Vagina (tissue), 2 donors: ENCODE results near the gene SLC27A3.

ENCODE experiments used
- POLR2A ChIP-seq, 2 donors: fragments of 450-650 bp; IDR thresholded peaks; one replicate each; pipeline ENCODE4 v1.6.1; 2017; ENCODE audit warnings: antibody characterized with exemption in 2 of 2, mild to moderate bottlenecking in 2 of 2, moderate library complexity in 2 of 2
- POLR2AphosphoS5 ChIP-seq, 2 donors: sonication (generic); formaldehyde crosslinking; IDR thresholded peaks; one replicate each; pipeline ENCODE4 v1.9.0; 2017; ENCODE audit warnings: antibody characterized with exemption in 2 of 2, mild to moderate bottlenecking in 2 of 2, low read depth in 1 of 2; ENCODE audit not compliant: insufficient read depth in 1 of 2
- TF ChIP-seq, protein P1 (sequence below), 3 experiments: fragments of 450-650 bp in 2 of 3; fragments of 200-600 bp in 1 of 3; sonication (generic) in 1 of 3; IDR thresholded peaks; one replicate each; pipeline ENCODE4 v1.5.1; 2017 to 2019; ENCODE audit warnings: antibody characterized with exemption in 3 of 3, mild to moderate bottlenecking in 2 of 3, moderate library complexity in 2 of 3

DNA sequence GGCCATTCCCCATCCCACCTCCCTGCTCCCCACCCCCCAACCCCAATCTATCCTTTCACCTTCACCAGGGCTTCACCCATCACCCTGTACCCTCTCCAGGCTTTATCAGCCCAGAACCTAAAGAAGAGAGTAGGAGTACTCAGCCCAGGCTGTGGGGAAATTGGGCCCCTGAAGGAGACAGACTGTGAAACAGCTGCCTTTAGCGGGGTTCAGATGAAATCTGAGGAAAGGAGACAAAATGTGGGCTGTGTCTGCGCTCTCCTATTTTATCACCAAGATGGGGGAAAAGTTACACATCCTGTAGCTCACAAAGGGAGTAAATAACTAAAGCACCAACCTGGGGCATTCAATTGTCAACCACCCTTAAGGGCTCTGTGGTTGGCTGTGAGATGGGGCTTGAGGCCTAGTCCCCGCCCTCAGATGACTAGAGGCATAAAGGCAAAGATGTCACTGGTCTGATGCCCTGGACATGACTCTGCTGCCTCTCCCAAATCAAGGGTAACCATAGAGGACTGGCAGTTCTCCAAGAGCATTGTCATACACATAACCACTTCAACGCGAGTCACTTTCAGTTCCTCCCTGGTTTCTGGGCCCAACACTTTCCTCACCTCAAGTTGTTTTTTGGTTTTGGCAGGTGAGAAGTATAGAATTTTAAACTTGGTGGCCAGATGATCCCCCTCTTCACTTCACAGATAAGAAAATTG, 30.0 kb downstream of the SLC27A3 start:
- no peak for TF ChIP-seq POLR2A (IDR thresholded peaks at IDR 0.05)
- TF ChIP-seq, protein P1, sequence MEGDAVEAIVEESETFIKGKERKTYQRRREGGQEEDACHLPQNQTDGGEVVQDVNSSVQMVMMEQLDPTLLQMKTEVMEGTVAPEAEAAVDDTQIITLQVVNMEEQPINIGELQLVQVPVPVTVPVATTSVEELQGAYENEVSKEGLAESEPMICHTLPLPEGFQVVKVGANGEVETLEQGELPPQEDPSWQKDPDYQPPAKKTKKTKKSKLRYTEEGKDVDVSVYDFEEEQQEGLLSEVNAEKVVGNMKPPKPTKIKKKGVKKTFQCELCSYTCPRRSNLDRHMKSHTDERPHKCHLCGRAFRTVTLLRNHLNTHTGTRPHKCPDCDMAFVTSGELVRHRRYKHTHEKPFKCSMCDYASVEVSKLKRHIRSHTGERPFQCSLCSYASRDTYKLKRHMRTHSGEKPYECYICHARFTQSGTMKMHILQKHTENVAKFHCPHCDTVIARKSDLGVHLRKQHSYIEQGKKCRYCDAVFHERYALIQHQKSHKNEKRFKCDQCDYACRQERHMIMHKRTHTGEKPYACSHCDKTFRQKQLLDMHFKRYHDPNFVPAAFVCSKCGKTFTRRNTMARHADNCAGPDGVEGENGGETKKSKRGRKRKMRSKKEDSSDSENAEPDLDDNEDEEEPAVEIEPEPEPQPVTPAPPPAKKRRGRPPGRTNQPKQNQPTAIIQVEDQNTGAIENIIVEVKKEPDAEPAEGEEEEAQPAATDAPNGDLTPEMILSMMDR (IDR thresholded peaks at IDR 0.05), result no peak
- TF ChIP-seq POLR2AphosphoS5 (IDR thresholded peaks at IDR 0.05; ENCODE audit: insufficient read depth in 1 of 2, low read depth in 1 of 2), result peak in 1 of 2 donors; percentile 66
